RWPE1 (cell line): Measurements from ENCODE around the gene GPR119.
"Not testable (repeated sequence)": the region's sequence is repeated elsewhere in the genome, so short reads cannot be mapped to it uniquely, and the experiment has no call there.

ENCODE experiments used
- CTCF ChIA-PET: fragments of 350-600 bp; sonication (Branson Sonifier 250); formaldehyde crosslinking; extraction: SDS; loops from one replicate; lab custom pipeline; 2021; lab: Yijun Ruan, JAX
- POLR2A ChIA-PET: fragments of 400-600 bp; formaldehyde crosslinking; extraction: SDS; loops from one replicate; lab custom pipeline; 2020; ENCODE audit warnings: antibody characterized with exemption; ENCODE audit not compliant: low non-redundant PET; lab: Yijun Ruan, JAX
- DNase-seq: peaks from one replicate; pipeline ENCODE4 v3.0.0; 2012; ENCODE audit warnings: low spot score
- H3K27ac ChIP-seq: fragments of 450-650 bp; 2 replicates; pipeline ENCODE4 v1.5.1; 2017
- TF ChIP-seq, protein P1 (sequence below): fragments of 450-650 bp; conservative IDR thresholded peaks from 2 replicates; pipeline ENCODE4 v1.5.1; 2017; ENCODE audit warnings: low read depth, mild to moderate bottlenecking

GPR119 gene

DNA sequence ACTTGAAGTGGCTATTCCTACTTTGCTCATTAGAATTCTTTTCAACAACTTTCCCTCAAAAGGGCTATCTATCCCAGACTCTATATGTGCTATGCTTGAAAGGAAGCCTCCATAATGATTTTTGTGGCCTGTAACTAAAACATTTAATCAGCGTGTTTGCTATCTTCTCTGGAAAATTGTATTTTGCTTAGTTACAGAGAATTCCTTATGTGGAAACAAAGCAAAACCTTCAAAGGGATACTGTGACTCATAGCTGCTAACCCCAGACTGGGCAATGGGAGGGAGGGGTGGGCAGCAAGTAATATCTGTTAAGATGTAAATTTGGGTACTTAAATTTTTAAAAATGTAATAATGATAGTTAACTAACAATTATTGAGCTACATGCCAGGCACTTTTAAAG, 42.1 kb downstream of the GPR119 start:
- no peak for DNase-seq
- TF ChIP-seq, protein P1, sequence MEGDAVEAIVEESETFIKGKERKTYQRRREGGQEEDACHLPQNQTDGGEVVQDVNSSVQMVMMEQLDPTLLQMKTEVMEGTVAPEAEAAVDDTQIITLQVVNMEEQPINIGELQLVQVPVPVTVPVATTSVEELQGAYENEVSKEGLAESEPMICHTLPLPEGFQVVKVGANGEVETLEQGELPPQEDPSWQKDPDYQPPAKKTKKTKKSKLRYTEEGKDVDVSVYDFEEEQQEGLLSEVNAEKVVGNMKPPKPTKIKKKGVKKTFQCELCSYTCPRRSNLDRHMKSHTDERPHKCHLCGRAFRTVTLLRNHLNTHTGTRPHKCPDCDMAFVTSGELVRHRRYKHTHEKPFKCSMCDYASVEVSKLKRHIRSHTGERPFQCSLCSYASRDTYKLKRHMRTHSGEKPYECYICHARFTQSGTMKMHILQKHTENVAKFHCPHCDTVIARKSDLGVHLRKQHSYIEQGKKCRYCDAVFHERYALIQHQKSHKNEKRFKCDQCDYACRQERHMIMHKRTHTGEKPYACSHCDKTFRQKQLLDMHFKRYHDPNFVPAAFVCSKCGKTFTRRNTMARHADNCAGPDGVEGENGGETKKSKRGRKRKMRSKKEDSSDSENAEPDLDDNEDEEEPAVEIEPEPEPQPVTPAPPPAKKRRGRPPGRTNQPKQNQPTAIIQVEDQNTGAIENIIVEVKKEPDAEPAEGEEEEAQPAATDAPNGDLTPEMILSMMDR = no peak
- POLR2A ChIA-PET = no interaction called here

DNA sequence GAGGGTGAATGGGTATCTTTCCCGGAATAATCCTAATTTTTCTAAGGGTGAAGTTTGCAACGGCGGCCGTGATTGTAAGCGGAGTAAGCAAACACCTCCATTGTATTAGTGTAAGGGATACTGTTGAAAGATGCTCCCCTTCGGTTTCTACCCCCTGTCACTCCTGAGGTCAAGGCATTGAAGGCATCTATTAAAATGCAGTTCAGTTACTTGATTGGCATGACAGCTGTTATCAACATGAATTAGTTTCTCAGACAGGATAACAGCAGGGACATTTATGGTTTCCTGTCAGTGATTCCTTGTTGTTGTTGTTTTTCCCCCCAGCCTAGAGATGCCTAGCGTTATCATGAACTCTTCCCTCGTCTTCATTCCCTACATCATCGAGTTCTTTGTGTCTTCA, 45.2 kb downstream of the GPR119 start:
- H3K27ac ChIP-seq = peak overlapping the region; percentile 66
- no peak for DNase-seq
- TF ChIP-seq, protein P1 = no peak
- CTCF ChIA-PET = interaction anchor here (0.7 to 1.0 kb wide), 2 partner anchors 9 to 434 kb away, joined by 3 to 5 read pairs; no protein-coding TSS in a partner anchor
- POLR2A ChIA-PET = no interaction called here

More for the DNA sequence above, 42.1 kb downstream of the GPR119 start:
- H3K27ac ChIP-seq = no peak overlapping the region
- CTCF ChIA-PET = interaction anchor here (0.6 kb wide), 1 partner anchor 49 kb away, joined by 3 read pairs; no protein-coding TSS in a partner anchor

DNA sequence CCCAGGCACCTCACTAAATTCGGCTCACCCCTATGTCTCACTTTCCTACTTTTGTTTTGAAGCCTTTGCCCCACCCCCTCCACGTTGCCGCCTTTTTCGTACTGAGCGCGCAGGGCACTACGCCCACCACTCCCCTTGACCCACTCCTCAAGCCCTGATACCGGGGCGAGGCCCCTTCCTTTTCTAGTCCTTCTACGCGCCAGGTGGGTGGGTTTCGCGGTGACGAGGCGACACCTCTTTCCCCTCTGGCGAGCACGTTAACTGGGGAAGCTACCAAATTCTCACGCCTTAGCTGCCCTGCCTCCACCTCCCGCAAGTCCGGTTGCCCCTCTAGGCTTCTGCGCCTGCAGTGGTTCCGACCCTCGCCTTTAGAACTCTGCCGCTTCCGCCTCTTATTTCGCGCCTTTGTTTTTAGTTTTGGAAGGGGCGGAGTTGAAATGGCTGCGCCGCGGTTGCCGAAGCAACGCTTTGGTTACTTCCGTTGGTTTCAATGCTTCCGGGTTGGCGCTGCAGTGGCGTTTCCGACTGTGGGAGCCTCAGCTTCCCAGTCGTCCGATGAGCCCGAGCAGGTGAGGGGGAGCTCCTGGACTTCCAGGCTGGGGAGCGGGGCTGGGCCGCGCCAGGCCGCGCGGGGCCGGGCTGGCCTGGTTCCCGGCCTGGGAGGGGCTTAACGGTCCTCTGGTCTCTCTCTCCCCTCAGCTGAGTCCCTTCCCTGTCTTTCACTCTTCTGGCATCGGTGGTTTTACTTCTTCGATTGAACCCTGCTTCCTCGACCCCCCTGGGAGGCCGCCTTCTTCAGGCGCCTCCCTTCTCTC, 45.9 kb downstream of the GPR119 start, which contains the start of gene SLC25A14:
SLC25A14 (plus strand) TSS at position 512 of the 815 bp plus-strand sequence. CDS start 360 bp downstream, outside the sequence.
- ChIA-PET CTCF (interaction anchor here (0.6 to 1.0 kb wide), 2 partner anchors 9 to 577 kb away, joined by 4 to 5 read pairs; no protein-coding TSS in a partner anchor), POLR2A (no interaction called here)
- TF ChIP-seq, protein P1 = no peak
- DNase-seq = peak; percentile 50
- H3K27ac ChIP-seq = peak within 1 kb of the TSS; percentile 66

DNA sequence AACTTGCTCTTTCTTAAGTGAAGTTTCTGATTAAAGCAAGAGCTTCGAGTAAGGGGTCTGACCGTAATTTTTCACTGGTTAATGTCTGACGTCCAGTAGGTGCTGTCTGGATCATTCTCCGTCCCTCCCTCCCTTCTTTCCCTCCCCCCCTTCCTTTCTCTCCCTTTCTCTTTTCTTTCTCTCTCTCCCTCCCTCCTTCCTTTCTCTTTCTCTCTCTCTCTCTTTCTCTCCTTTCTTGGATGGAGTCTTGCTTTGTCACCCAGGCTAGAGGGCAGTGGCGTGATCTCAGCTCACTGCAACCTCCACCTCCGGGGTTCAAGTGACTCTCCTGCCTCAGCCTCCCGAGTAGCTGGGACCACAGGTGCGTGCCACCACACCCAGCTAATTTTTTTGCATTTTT, 46.6 kb downstream of the GPR119 start:
- CTCF ChIA-PET = interaction anchor here (0.6 kb wide), 1 partner anchor 578 kb away, joined by 4 read pairs; no protein-coding TSS in a partner anchor
- DNase-seq, POLR2A ChIA-PET: not testable (repeated sequence)
- H3K27ac ChIP-seq = peak overlapping the region; percentile 66

DNA sequence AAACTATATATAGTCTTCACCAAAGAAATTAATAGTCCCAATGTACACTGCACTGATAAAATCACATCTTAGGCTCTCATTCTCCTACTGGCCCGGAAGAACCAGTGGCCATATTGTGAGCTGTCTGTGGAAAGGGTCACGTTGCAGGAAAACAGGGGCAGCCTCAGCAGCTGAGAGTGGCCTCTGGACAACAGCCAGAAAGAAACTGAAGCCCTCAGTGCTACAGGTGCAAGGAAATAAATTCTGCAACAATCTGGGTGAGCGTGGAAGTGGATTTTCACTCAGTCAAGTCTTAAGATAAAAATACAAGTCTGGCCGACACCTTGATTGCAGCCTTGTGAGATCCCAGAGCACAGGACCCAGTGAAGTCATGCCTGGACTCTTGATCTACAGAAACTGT, 48.9 kb downstream of the GPR119 start:
- ChIA-PET CTCF (no interaction called here), POLR2A (no interaction called here)
- DNase-seq = no peak
- no peak overlapping the region for H3K27ac ChIP-seq
- TF ChIP-seq, protein P1 = no peak
